EH (cell line): ENCODE measurements around the gene CD70.
"Not testable (repeated sequence)": the region's sequence is repeated elsewhere in the genome, so short reads cannot be mapped to it uniquely, and the experiment has no call there.

Experiments used
- DNase-seq: peaks from one replicate; pipeline ENCODE4 v3.0.0-alpha.2; 2015; ENCODE audit warnings: low read depth

The CD70 gene, protein sequence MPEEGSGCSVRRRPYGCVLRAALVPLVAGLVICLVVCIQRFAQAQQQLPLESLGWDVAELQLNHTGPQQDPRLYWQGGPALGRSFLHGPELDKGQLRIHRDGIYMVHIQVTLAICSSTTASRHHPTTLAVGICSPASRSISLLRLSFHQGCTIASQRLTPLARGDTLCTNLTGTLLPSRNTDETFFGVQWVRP

DNA sequence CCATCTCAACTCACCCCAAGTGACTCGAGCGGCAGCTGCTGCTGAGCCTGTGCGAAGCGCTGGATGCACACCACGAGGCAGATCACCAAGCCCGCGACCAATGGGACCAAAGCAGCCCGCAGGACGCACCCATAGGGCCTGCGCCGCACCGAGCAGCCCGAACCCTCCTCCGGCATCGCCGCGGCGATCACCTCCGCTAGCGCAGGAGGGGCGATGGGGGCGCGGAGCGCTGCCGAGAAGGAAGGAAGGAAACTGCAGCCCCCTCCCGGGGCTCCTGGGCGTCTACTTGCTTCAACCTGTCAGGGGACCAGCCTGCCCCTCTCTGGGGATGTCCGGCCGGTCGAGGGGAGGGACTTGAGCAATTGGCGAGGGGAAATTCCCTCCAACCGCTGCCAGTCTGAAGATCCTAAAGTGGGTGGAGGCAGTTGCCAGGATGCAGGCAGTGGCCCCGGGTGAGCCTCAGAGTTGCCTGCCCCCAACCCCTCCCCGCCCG lies at the start of gene CD70:
Gene CD70, minus strand, starts transcription at position 324 of the 493 bp plus-strand sequence. Its CDS starts 148 bp downstream, at position 176.
- DNase-seq: no peak

DNA sequence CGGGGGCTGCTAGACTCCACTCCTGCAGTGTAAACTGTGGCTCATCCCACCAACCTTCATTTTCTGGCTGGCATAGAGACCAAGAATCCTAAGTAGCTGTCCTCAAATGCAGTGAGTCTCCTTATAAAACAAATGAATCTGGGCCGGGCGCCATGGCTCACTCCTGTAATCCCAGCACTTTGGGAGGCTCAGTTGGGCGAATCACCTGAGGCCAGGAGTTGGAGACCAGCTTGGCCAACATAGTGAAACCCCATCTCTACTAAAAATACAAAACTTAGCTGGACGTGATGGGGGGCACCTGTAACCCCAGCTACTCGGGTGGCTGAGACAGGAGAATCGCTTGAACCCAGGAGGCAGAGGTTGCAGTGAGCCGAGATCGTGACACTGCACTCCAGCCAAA lies 49.4 kb upstream of the CD70 start:
- DNase-seq: not testable (repeated sequence)

DNA sequence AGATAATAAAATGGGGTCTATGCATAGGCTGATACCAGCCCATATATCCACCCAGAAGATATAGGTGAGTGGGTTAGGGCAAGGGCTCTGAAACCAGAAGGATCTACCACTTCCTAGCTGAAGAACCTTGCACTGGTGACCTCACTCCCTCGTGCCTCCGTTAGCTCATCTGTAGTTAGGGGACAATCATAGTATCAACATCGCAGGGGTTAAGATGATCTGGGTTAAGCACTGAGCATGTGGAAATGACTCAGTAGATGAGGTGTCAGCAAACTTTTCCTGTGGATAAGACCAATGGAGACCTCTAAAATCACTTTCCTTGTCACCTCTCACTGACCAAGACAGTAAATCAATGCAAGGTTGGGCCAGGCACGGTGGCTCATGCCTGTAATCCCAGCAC lies 48.5 kb upstream of the CD70 start:
- DNase-seq: no peak

DNA sequence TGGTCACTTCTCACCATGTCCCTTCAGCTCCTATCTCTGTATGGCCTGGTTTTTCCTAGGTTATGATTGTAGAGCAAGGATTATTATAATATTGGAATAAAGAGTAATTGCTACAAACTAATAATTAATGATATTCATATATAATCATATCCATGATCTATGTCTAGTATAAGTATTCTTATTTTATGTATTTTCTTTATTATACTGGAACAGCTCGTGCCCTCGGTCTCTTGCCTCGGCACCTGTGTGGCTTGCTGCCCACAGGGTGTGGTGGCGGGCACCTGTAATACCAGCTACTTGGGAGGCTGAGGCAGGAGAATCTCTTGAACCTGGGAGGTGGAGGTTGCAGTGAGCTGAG lies 42.5 kb upstream of the CD70 start:
- not testable (repeated sequence) for DNase-seq

DNA sequence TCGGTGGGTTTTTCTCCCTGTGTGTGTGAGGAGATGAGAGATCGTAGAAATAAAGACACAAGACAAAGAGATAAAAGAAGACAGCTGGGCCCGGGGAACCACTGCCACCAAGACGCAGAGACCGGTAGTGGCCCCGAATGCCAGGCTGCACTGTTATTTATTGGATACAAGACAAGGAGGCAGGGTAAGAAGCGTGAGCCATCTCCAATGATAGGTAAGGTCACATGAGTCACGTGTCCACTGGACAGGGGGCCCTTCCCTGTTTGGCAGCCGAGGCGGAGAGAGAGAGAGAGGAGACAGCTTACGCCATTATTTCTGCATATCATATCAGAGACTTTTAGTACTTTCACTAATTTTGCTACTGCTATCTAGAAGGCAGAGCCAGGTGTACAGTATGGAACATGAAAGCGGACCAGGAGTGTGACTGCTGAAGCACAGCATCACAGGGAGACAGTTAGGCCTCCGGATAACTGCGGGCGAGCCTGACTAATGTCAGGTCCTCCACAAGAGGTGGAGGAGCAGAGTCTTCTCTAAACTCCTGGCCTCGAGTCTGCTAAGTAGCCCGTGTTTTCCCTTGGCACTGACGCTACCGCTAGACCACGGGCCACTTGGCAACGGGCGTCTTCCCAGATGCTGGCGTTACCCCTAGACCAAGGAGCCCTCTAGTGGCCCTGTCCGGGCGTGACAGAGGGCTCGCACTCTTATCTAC lies 42.0 kb upstream of the CD70 start:
- DNase-seq: peak; percentile 66

DNA sequence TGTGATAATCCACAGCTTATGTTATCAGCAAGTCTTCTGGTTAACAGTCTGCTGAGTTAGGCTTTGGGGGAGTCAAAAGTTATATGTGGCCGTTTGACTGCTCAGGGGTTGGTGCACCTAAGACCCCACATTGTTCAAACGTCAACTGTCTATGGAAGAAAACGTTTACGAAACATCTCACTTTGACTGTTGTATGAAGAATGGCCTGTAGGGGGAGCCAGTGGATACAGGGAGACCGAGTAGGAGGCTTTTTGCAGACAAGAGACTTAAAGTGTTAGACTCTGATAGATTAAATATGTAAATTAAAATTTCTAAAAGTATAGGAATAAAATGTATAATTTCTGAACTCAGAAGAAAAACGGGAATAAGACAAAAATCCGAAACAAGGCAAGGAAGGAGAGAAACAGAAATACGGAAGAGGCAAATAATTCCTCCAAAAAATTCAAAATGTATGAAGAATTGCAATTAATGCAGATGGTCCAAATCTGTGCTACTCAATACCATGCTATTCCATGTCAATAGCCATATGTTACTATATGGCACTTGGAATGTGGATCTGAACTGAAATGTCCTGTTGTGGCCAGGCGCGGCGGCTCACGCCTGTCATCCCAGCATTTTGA lies 41.2 kb upstream of the CD70 start:
- DNase-seq: peak; percentile 67

DNA sequence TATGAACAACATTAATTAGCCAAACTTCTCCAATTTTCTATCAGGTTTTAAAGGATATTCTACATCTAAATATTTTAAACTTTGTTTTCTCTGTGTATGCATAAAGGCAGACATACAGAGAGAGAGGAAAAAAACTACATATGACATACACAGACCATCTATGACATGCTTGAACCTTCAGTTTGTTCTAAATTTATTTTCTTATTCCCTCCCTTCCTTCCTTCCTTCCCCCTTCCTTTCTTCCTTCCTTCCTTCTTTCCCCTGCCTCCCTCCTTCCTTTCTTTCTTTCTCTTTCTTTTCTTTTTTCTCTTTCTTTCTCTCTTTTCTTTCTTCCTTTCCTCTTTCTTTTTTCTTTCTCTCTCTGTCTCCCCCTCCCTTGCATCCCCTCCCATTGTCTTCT lies 35.8 kb upstream of the CD70 start:
- no peak for DNase-seq

DNA sequence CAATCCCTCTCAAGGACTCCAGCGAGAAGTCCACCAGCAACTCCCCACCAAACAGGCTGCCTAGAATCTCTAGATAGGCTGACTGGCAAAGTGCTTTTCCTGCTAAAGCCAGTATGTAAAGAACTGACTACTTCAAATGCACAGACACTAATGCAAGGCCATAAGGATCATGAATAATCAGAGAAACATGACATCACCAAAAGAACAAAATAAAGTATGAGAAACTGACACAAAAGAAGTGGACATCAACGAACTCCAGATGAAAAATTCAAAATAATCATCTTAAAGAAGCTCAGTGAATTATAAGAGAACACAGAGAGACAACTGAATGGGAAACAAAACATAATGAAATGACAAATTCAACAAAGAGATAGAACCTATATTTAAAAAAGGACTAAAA lies 26.4 kb upstream of the CD70 start:
- no peak for DNase-seq

DNA sequence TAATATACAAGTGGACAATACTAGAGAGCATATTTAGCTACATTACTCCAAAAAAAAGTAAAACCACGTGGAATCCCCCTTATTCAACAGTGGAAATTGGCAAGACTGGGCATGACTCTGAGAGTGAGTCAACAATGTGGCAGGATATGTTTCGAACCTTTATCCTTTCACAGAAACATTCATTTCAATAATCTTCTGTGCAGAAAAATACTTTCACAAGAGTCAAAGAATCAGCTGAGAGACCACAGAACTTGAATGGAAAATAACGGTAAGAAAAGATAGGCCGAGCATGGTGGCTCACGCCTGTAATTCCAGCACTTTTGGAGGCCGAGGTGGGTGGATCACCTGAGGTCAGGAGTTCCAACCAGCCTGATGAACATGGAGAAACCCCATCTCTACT lies 25.1 kb upstream of the CD70 start:
- DNase-seq: no peak

DNA sequence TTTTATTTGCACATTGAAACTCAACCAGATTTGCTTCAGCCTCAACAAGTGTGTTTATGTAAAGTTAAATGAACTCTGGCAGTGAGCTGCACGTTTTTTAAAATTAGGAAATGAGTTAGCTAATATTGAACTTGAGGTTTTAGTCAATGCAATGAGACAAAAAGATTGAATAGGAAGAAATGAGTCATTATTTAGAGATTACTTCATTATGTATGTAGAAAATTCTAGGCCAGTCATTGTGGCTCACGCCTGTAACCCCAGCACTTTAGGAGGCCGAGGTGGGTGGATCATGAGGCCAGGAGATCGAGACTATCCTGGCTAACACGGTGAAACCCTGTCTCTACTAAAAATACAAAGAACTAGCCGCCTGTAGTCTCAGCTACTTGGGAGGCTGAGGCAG lies 22.8 kb upstream of the CD70 start:
- DNase-seq: no peak

DNA sequence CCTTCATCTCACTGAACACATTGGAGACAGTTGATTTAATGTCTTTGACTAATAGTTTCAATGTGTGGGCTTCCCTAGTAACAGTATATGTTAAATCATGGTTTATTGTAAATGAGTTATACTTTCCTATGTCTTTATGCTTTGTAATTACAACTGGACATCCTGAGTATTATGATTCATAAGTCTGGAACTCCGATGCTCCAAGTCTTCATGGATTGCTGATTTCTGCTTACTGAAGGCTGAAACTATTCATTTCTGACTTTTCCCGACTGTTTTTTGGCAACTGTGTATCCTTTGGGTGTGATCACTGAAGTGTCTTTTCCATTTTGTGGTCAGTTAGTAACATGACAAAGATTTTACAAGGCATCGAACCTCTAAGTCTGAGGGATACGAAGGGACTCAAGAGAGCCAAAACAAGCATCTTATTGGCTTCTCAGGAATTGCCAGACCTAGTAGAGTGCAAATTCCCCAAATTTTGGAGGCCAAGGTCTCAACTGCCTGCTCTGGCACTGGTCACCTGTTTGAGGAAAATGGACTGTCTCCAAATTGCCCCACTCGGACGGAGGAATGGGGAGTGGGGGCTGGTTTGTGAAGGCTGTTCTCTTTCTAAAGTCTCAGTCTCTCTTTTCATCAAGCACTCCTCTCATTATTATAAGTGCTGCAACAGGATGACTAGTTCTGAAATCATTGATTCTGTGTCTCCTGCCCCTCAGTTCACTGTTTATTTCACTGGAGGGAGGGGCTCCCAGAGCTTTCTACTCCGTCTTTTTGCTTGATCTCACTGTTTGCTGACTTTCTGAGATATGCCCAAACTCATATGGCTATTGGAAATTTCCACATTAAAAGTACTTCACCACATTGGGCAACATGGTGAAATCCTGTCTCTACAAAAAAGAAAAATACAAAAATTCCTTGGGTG lies 20.2 kb upstream of the CD70 start:
- DNase-seq: peak; percentile 88

DNA sequence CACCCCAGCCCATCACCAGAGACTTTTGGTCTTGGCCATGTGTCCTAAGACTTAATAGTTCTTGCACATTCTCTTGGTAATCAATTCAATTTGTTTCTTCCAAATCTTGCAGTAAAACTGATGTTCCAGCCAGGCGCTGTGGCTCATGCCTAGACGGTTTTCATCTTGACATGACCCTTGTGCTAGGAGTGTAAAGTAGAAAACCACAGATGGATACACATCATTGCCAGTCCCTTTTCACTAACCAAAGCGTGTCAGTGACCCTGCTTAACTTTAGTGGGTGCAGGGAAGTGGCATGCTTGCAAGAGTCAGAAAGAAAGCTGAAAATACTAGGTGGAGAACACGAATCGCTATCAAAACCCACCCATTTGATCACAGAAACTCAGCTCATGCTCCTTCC lies 18.0 kb upstream of the CD70 start:
- no peak for DNase-seq

DNA sequence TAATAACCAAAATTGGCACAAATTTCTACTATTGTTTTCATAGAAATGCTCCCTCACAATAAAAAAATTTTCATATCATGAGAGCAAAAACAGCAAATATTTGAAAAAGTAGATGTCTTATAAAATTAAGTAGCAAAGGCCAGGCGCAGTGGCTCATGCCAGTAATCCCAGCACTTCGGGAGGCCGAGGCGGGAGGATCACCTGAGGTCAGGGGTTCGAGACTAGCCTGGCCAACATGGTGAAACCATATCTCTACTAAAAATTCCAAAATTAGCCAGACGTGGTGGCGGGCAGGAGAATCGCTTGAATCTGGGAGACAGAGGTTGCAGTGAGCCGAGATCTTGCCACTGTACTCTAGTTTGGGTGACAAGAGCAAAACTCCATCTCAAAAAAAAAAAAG lies 17.2 kb upstream of the CD70 start:
- DNase-seq: not testable (repeated sequence)

DNA sequence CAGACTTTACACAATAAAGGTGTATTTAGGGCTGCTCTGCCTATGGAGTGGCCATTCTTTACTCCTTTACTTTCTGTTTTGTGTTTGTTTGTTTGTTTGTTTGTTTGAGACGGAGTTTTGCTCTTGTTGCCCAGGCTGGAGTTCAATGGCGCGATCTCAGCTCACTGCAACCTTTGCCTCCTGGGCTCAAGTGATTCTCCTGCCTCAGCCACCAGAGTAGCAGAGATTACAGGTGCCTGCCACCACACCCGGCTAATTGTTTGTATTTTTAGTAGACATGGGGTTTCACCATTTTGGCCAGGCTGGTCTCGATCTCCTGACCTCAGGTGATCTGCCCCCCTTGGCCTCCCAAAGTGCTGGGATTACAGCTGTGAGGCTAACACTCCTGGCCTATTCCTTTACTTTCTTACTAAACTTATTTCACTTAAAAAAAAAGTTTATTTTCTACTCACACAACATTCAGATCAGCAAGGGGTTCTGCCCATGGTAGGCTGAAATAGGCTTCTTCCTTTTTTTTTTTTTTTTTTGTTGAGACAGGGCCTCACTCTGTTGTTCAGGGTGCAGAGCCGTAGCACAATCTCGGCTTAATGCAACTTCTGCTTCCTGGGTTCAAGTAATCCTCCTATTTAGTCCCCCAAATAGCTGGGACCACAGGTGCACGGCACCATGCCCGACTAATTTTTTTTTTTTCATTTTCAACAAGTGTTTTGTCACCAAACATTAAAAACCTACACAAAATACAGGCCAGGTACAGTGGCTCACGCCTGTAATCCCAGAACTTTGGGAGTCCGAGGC lies 15.5 kb upstream of the CD70 start:
- DNase-seq: not testable (repeated sequence)

DNA sequence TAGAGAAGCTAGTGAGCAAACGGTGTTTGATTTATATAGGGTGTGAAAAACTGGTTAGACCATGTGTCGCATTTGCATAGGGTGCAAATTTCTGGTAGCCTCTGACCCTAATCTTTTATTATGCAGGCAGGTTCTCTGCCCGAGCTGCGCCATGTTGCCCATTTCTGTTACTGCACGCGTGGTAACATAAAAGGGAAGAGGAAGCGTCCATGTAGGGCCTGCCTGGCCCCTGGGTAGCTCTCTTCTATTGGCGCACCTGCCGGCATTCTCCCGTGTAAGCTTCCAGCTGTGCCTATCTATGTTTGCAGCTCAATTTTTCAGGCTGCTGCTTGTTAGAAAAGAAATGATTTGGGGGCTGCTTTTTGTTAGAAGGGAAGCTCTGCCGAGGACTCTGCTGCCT lies 14.0 kb upstream of the CD70 start:
- DNase-seq: no peak

DNA sequence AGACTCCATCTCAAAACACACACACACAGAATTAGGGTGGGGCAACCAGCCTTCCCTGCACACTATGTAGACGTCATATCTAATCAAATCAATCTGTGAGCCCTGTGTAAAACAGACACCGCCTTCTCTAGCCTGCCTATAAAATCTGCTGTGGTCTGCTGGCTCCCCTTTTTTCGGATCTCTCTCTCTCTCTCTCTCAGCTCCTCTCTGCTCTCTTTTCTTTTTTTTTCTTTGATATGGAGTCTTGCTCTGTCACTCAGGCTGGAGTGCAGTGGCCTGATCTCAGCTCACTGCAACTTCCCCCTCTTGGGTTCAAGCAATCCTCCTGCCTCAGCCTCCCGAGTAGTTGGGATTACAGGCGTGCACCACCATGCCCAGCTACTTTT lies 11.8 kb upstream of the CD70 start:
- no peak for DNase-seq

DNA sequence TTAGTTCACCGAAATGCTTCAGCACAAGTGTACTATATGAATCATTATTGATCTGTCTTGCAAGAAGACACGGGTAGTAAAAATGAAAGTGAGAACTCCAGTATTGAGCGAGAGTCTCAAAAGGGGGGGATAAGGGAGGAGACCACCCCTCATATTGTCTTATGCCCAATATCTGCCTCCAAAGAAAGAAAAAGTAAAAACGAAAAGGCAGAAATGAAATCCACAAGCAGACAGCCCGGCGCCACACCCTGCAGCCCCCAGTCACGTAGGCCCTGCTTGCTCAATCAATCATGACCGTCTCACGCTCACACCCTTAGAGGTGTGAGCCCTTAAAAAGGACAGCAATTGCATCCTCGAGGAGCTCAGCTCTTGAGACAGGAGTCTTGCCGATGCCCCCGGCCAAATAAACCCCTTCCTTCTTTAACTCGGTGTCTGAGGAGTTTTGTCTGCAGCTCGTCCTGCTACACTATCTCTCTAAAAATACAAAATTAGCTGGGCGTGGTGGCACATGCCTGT lies 10.6 kb upstream of the CD70 start:
- DNase-seq: not testable (repeated sequence)

DNA sequence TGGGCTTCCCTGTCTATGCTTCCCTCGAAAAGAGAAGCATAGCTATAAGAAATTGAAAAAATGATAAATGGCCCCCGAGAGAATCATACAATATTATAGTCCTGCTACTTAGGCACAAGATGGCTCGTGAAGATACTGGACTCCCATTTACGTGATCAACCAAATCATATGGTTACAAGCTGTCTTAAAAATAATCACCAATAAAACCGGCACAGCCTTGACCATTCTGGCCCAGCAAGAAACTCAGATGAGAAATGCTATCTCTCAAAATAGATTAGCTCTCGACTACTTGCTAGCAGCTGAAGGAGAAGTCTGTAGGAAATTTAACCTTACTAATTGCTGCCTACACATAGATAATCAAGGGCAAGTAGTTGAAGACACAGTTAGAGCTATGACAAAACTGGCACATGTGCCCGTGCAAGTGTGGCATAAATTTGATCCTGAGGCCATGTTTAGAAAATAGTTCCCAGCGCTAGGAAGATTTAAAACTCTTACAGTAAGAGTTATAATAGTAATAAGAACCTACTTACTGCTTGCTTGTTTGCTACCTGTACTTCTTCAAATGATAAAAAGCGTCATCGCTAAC lies 10.1 kb upstream of the CD70 start:
- not testable (repeated sequence) for DNase-seq

DNA sequence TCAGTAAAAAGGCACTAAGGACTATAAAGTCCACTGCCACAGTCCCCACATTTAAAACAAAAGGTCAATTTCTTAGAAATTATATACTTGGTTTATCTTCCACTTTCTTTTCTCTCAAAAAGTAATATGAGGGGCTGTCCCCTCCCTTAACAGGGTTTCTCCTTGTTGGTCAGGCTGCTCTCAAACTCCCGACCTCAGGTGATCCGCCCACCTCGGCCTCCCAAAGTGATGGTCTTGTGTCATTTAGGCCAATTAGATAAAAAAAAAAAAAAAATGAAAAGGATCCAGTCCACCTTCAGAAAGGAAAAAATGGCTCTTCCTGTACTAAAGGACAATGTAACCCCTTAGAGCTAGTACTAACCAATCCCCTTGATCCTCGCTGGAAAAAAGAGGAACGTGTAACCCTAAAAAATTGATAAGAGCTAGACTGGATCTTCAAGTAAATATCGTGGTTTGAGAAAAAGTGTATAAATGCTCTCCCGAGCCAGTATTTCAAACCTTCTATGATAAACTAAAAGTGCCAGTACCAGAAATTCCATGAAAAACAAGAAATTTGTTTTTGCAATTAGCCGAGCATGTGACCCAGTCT lies 9.0 kb upstream of the CD70 start:
- no peak for DNase-seq

DNA sequence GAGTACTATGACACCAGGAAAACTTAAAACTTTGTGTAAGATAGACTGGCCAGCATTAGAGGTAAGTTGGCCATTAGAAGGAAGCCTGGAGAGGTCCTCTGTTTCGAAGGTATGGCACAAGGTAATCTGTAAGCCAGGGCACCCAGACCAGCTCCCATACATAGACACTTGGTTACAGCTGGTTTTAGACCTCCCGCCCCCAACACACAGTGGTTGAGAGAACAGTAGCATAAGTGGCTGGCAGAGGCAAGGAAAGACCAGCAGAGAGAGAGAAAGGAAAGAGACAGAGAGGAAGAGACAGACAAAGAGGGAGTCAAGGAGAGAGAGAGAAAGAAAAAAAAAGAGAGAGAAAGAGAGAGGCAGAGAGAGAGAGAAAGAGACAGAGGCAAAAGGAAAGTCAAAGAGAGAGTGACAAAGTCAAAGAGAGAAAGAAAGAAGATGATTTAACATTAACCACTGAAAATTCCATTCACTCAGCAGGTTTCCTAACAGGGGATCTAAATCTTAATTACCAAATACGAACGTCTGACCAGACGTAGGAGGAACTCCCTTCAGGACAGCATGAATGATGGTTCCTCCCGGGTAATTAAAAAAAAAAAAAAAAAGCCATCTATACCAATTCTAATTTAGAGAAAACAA lies 7.4 kb upstream of the CD70 start:
- DNase-seq: not testable (repeated sequence)
